Progenitor cell of endocrine pancreas (in vitro differentiated cells): ENCODE results near the gene SVIL. TPM values are rescaled to one million over a fixed set of nuclear protein-coding genes. Genes with fewer than 3 reads are reported as not detected.
"Not testable (repeated sequence)": the region's sequence is repeated elsewhere in the genome, so short reads cannot be mapped to it uniquely, and the experiment has no call there.

ENCODE experiments used
- DNase-seq: peaks from one replicate; pipeline ENCODE4 v3.0.0; 2021; ENCODE audit warnings: low spot score; ENCODE audit not compliant: unreplicated experiment
- H3K27ac Mint-ChIP-seq: 2 replicates; pipeline ENCODE4 v1.8.0; 2021; ENCODE audit warnings: mild to moderate bottlenecking, moderate library complexity, mixed read lengths
- H3K27me3 Mint-ChIP-seq: 2 replicates; pipeline ENCODE4 v1.8.0; 2021; ENCODE audit warnings: mixed read lengths
- H3K36me3 Mint-ChIP-seq: 2 replicates; pipeline ENCODE4 v1.8.0; 2022; ENCODE audit warnings: mixed read lengths; ENCODE audit not compliant: insufficient read depth
- H3K4me1 Mint-ChIP-seq: 2 replicates; pipeline ENCODE4 v1.8.0; 2021; ENCODE audit warnings: low read depth, mixed read lengths
- H3K4me3 Mint-ChIP-seq: 2 replicates; pipeline ENCODE4 v1.8.0; 2021; ENCODE audit warnings: low read depth, mild to moderate bottlenecking, moderate library complexity, mixed read lengths
- H3K9me3 Mint-ChIP-seq: 2 replicates; pipeline ENCODE4 v1.8.0; 2021; ENCODE audit warnings: low read depth, mixed read lengths
- total RNA-seq: library from RNA; stranded (reverse); gene quantifications from 2 replicates; pipeline ENCODE4 v1.2.1, GENCODE V29; 2021
- TF ChIP-seq, protein P1 (sequence below): fragments of 200-600 bp; sonication (generic); IDR thresholded peaks from one replicate; pipeline ENCODE4 v1.5.0; 2021; ENCODE audit warnings: antibody characterized with exemption, mild to moderate bottlenecking; ENCODE audit not compliant: unreplicated experiment

Gene SVIL
- total RNA-seq, 1 donor from 2014 or later, result 88.2 TPM

- H3K27me3 Mint-ChIP-seq, result no peaks in the 10 kb centered on the region
- H3K4me1 Mint-ChIP-seq, result peaks cover 4% of the 10 kb centered on the region
- H3K9me3 Mint-ChIP-seq, result no peaks in the 10 kb centered on the region
- H3K27ac Mint-ChIP-seq, result no peak overlapping the region
- TF ChIP-seq, protein P1, sequence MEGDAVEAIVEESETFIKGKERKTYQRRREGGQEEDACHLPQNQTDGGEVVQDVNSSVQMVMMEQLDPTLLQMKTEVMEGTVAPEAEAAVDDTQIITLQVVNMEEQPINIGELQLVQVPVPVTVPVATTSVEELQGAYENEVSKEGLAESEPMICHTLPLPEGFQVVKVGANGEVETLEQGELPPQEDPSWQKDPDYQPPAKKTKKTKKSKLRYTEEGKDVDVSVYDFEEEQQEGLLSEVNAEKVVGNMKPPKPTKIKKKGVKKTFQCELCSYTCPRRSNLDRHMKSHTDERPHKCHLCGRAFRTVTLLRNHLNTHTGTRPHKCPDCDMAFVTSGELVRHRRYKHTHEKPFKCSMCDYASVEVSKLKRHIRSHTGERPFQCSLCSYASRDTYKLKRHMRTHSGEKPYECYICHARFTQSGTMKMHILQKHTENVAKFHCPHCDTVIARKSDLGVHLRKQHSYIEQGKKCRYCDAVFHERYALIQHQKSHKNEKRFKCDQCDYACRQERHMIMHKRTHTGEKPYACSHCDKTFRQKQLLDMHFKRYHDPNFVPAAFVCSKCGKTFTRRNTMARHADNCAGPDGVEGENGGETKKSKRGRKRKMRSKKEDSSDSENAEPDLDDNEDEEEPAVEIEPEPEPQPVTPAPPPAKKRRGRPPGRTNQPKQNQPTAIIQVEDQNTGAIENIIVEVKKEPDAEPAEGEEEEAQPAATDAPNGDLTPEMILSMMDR, result no peak
- DNase-seq, result no peak
- H3K4me3 Mint-ChIP-seq, result no peak overlapping the region
- H3K36me3 Mint-ChIP-seq, result peaks cover 32% of the 10 kb centered on the region
Measured at GRCh38 chr10:29522061-29522855, 112.5 kb downstream of the SVIL start.

DNA sequence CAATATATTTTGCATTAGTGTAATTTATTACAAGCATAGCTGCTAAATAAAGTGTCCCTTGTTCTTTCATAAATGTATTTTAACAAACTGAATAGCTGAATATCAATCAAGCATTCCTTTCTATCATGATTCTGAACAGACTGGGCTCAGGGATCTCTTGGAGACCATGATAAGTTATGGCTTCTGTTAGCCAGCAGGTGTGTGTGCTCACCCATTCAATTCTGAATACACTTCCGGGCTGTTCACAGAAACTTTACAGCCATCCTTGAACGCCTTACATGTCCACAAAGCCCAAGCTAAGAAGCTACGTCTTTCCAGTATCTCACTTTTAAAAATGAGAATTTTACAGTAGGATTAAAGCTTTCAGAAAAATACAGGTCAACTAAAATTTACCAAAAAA, 115.1 kb downstream of the SVIL start:
- no peak overlapping the region for H3K4me3 Mint-ChIP-seq
- DNase-seq, result no peak
- no peaks in the 10 kb centered on the region for H3K9me3 Mint-ChIP-seq
- no peak overlapping the region for H3K27ac Mint-ChIP-seq
- H3K27me3 Mint-ChIP-seq, result no peaks in the 10 kb centered on the region
- H3K36me3 Mint-ChIP-seq, result peaks cover 26% of the 10 kb centered on the region
- TF ChIP-seq, protein P1, result no peak
- H3K4me1 Mint-ChIP-seq, result peaks cover 2% of the 10 kb centered on the region

GRCh38 chr10:29517352-29517923, 117.3 kb downstream of the SVIL start:
- Mint-ChIP-seq H3K4me1 (peaks cover 6% of the 10 kb centered on the region), H3K9me3 (no peaks in the 10 kb centered on the region), H3K27me3 (no peaks in the 10 kb centered on the region), H3K4me3 (no peak overlapping the region), H3K27ac (no peak overlapping the region), H3K36me3 (peaks cover 18% of the 10 kb centered on the region)
- TF ChIP-seq, protein P1, result peak; percentile 60
- no peak for DNase-seq

DNA sequence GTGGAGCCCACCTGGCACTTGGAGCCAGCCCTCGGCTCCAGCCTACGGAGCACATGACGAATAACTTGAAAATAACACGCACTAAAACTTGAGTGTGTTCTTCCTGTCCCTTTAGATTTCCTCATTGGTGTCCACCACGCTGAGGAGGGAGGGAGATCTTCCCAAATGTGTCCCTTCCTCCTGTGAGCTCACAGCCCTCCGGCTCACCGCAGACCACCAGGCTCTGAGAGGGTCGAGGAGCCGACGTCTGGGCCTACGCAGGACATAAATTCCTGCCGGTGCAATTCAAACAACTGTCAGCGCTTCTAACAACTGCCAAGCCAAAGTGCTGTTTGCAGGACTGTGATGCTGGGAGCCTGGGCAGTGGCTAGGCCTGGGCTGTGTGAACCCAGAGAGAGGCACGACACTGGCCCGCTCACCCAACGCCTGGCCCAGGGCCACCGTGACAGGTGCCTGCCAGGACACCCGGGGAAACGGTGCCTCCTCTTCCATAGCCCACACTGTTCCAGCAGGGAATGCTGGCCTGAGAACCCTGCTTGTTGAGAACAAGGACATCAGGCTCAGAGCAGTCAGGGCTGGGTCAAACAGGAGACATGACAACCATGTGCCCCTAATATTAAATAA, 118.3 kb downstream of the SVIL start:
- not testable (repeated sequence) for DNase-seq, H3K9me3 Mint-ChIP-seq, H3K27me3 Mint-ChIP-seq, H3K4me3 Mint-ChIP-seq, H3K4me1 Mint-ChIP-seq
- Mint-ChIP-seq H3K36me3 (peaks cover 17% of the 10 kb centered on the region), H3K27ac (peak overlapping the region; percentile 87)

DNA sequence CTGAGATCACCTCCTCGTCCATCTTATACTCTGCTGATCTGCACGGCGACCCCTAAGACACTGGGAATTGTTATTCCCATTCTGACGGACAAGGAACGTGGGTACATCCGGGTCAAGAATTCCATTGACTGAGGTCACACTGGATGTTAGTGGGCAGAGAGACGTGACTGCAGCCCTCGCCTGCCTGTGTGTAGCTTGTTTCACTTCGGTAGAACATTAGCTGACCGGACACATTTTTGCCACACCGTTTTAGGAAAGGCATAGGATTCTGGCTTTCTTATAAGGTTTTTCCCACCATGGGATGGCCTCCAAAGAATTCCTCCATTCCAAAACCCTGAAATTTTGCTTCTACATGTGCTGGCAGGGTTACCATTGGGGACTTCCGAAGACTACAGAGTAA, 118.9 kb downstream of the SVIL start:
- H3K36me3 Mint-ChIP-seq, result peaks cover 16% of the 10 kb centered on the region
- H3K4me3 Mint-ChIP-seq, H3K4me1 Mint-ChIP-seq, DNase-seq, H3K27me3 Mint-ChIP-seq, H3K9me3 Mint-ChIP-seq, H3K27ac Mint-ChIP-seq: not testable (repeated sequence)

DNA sequence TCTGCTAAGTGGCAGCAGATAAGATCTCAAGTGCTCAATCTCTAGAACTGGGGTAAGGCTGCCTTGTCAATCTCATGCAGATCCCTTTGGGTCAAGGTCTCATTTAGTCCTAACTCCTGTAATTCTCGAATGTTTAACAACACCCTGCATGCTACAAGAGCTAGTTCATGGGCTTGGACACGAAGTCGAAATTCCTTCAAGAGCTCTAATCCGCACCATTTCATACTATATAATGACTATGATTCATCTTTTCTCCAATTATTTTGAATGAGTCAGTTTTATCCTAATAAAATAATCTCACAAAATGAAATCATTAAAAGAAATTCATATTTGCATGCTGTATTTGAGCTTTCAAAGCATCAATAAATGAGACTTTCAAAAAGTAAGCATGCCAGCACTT, 119.7 kb downstream of the SVIL start:
- H3K27ac Mint-ChIP-seq, DNase-seq, H3K4me1 Mint-ChIP-seq, H3K9me3 Mint-ChIP-seq, H3K27me3 Mint-ChIP-seq, H3K4me3 Mint-ChIP-seq: not testable (repeated sequence)
- H3K36me3 Mint-ChIP-seq, result peaks cover 16% of the 10 kb centered on the region
